ENCODE results near the gene ZNF580. TPM values are rescaled to one million over a fixed set of nuclear protein-coding genes. Genes with fewer than 3 reads are reported as not detected.

The ZNF580 gene
- total RNA-seq, 4 donors from 2014 or later = 8.8 to 19.1 (median 12.9) TPM

DNA sequence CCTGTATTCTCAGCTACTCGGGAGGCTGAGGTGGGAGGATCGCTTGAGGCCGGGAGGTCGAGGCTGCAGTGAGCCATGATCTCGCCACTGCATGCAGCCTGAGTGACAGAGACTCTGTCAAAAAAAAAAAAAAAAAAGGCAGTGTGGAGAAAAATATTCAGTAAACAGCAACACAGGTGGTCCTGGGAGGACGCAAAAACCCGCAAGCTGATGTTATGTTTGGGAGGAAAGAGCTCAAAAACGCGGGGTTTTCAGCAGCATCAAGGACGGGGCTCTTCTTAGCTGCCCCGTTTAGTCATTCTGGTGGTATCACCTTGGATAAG is 15.8 kb upstream of the ZNF580 start:
- intact Hi-C loops (cut with DNase I) = no loop called here
- Histone ChIP-seq H3K27me3 (no peaks in the 10 kb centered on the region), H3K27ac (peak overlapping the region; percentile 95 to 99 (median 97)), H3K4me3 (peak overlapping the region; percentile 40 to 84 (median 68)), H3K9me3 (no peaks in the 10 kb centered on the region), H3K4me1 (peaks cover 0 to 18% (median 6%) of the 10 kb centered on the region in 3 donors), H3K36me3 (peaks cover 0 to 25% (median 3%) of the 10 kb centered on the region in 3 donors)
- DNase-seq = no peak
- TF ChIP-seq, protein P1, sequence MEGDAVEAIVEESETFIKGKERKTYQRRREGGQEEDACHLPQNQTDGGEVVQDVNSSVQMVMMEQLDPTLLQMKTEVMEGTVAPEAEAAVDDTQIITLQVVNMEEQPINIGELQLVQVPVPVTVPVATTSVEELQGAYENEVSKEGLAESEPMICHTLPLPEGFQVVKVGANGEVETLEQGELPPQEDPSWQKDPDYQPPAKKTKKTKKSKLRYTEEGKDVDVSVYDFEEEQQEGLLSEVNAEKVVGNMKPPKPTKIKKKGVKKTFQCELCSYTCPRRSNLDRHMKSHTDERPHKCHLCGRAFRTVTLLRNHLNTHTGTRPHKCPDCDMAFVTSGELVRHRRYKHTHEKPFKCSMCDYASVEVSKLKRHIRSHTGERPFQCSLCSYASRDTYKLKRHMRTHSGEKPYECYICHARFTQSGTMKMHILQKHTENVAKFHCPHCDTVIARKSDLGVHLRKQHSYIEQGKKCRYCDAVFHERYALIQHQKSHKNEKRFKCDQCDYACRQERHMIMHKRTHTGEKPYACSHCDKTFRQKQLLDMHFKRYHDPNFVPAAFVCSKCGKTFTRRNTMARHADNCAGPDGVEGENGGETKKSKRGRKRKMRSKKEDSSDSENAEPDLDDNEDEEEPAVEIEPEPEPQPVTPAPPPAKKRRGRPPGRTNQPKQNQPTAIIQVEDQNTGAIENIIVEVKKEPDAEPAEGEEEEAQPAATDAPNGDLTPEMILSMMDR (IDR thresholded peaks at IDR 0.05) = no peak
- no peak for TF ChIP-seq POLR2A (IDR thresholded peaks at IDR 0.05)
- 45 to 46% methylated on average over 11 of the region's 11 CpGs for WGBS, 2 donors

DNA sequence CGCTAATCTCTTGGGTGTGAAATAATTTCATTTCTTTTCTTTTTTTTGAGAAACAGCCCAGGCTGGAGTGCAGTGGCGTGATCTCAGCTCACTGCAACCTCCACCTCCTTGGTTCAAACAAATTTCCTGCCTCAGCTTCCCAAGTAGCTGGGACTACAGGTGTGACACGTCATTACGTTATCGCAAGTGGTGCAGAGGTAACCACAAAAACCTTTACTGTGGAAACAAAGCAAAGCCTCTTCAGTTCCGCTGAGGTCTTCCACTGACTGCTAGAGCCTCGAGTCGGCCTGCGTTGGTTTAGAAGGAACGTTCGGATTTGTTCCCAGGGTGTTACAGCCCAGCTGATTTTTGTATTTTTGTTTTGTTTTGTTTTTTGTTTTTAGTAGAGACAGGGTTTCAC is 14.5 kb upstream of the ZNF580 start:
- H3K4me1 ChIP-seq = peaks cover 0 to 20% (median 6%) of the 10 kb centered on the region in 3 donors
- WGBS, 2 donors = 65 to 90% methylated on average over 11 of the region's 11 CpGs
- no peaks in the 10 kb centered on the region for H3K9me3 ChIP-seq
- intact Hi-C loops (cut with DNase I) = no loop called here
- no peaks in the 10 kb centered on the region for H3K27me3 ChIP-seq
- no peak for DNase-seq
- H3K27ac ChIP-seq = no peak overlapping the region
- H3K36me3 ChIP-seq = peaks cover 0 to 15% (median 3%) of the 10 kb centered on the region in 3 donors
- no peak overlapping the region for H3K4me3 ChIP-seq
- TF ChIP-seq POLR2A (IDR thresholded peaks at IDR 0.05) = no peak
- TF ChIP-seq, protein P1 (IDR thresholded peaks at IDR 0.05) = no peak

DNA sequence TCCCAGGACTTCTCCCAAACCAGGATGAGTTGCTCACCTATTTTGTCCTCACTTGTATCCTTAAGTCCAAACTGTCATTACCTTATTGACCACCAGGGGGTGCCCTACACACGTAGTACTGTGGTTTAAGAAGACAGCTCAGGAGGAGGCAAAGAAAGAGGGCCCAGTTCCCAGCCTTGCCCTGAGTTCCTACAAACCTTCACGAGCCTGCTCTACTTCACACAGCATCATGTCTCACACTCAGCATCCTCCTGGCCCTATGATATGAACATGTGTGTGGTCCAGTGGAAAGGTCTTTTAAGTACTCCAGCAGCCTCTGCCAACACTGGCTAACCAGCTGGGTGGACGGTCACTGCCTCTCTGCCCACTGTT is 8.4 kb upstream of the ZNF580 start:
- 21 to 30% methylated on average over 3 of the region's 3 CpGs for WGBS, 2 donors
- TF ChIP-seq, protein P1 (IDR thresholded peaks at IDR 0.05) = peak; percentile 85 to 94 (median 92)
- no peak for TF ChIP-seq POLR2A (IDR thresholded peaks at IDR 0.05)
- peak; percentile 79 for DNase-seq

GRCh38 chr19:55633861-55634260 is 6.9 kb upstream of the ZNF580 start:
- no peak overlapping the region for H3K4me3 ChIP-seq
- DNase-seq = no peak
- peaks cover 28 to 63% (median 41%) of the 10 kb centered on the region in 3 donors for H3K4me1 ChIP-seq
- H3K27ac ChIP-seq = peak overlapping the region in 3 of 4 donors; percentile 57 to 99 (median 98)
- intact Hi-C loops (cut with DNase I) = loop anchor here (5.0 kb wide), 1 partner anchor 117 kb away; no protein-coding TSS in a partner anchor
- H3K27me3 ChIP-seq = no peaks in the 10 kb centered on the region
- no peaks in the 10 kb centered on the region for H3K9me3 ChIP-seq
- TF ChIP-seq POLR2A (IDR thresholded peaks at IDR 0.05) = no peak
- TF ChIP-seq, protein P1 (IDR thresholded peaks at IDR 0.05) = no peak
- peaks cover 0 to 9% (median 0%) of the 10 kb centered on the region in 3 donors for H3K36me3 ChIP-seq
- 80% methylated on average over 4 to 5 of the region's 8 CpGs for WGBS, 2 donors

More for the DNA sequence above, 8.4 kb upstream of the ZNF580 start:
- Histone ChIP-seq H3K4me1 (peaks cover 26 to 49% (median 35%) of the 10 kb centered on the region in 3 donors), H3K36me3 (no peaks in the 10 kb centered on the region), H3K27ac (peak overlapping the region; percentile 19 to 55 (median 44)), H3K27me3 (no peaks in the 10 kb centered on the region), H3K9me3 (no peaks in the 10 kb centered on the region), H3K4me3 (no peak overlapping the region)
- intact Hi-C loops (cut with DNase I) = loop anchor here (5.0 kb wide), 1 partner anchor 115 kb away; no protein-coding TSS in a partner anchor

DNA sequence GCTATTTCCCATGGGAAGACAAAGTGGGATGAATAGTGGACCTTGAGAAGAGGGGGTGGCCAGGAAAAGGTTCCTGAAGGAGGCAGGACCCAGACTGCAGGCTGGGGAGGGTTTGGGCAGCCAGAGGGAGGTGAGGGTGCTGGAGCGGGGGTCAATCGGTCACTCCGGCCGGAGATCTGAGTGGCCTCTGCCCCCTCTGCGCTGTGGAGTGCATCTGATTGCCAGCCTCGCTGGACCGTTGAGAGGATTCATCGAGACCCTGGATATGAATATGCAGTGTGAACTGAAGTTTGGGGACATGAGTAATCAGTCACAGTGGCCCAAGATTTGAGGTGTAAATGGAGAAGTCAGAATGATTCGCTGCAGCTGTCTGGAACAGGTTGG is 5.5 kb upstream of the ZNF580 start:
- Histone ChIP-seq H3K27ac (peak overlapping the region; percentile 97 to 99 (median 98)), H3K4me3 (peak overlapping the region; percentile 81 to 97 (median 96)), H3K9me3 (no peaks in the 10 kb centered on the region), H3K4me1 (peaks cover 34 to 78% (median 54%) of the 10 kb centered on the region in 3 donors), H3K36me3 (peaks cover 0 to 9% (median 0%) of the 10 kb centered on the region in 3 donors), H3K27me3 (no peaks in the 10 kb centered on the region)
- intact Hi-C loops (cut with DNase I) = no loop called here
- WGBS, 2 donors = 9 to 12% methylated on average over 9 of the region's 9 CpGs
- DNase-seq = no peak
- TF ChIP-seq POLR2A (IDR thresholded peaks at IDR 0.05) = no peak
- TF ChIP-seq, protein P1 (IDR thresholded peaks at IDR 0.05) = no peak

All from esophagus squamous epithelium (tissue), 5 donors.